Subcutaneous abdominal adipose tissue (tissue), 5 donors: ENCODE data around the gene HAPLN2.

Source experiments
- H3K27ac ChIP-seq: one replicate; pipeline ENCODE4 v1.7.0; 2013; ENCODE audit warnings: low read depth, mild to moderate bottlenecking, inconsistent platforms, low read length, moderate library complexity
- H3K27me3 ChIP-seq, 5 donors: one replicate each; pipeline ENCODE4 v1.7.0; 2013; ENCODE audit warnings: low read length in 5 of 5, inconsistent platforms in 1 of 5; ENCODE audit not compliant: control insufficient read depth in 5 of 5, insufficient read depth in 4 of 5
- H3K36me3 ChIP-seq, 5 donors: one replicate each; pipeline ENCODE4 v1.7.0; 2013; ENCODE audit warnings: low read length in 5 of 5; ENCODE audit not compliant: control insufficient read depth in 5 of 5, insufficient read depth in 5 of 5
- H3K4me1 ChIP-seq, 5 donors: one replicate each; pipeline ENCODE4 v1.7.0; 2013; ENCODE audit warnings: low read length in 5 of 5, mild to moderate bottlenecking in 3 of 5, moderate library complexity in 1 of 5; ENCODE audit not compliant: control insufficient read depth in 5 of 5, insufficient read depth in 5 of 5
- H3K4me3 ChIP-seq, 5 donors: one replicate each; pipeline ENCODE4 v1.7.0; 2013; ENCODE audit warnings: low read length in 5 of 5, low read depth in 1 of 5
- H3K9ac ChIP-seq, 5 donors: one replicate each; pipeline ENCODE4 v1.7.0; 2013; ENCODE audit warnings: low read length in 5 of 5, mild to moderate bottlenecking in 4 of 5, moderate library complexity in 3 of 5
- H3K9me3 ChIP-seq, 5 donors: one replicate each; pipeline ENCODE4 v1.7.0; 2013; ENCODE audit warnings: low read length in 5 of 5; ENCODE audit not compliant: control insufficient read depth in 5 of 5
- donor health status: healthy.
- donor health status: healthy.
- donor health status: healthy.
- donor health status: healthy.
- donor health status: healthy.

The HAPLN2 gene

GRCh38 chr1:156665539-156665938 is 46.3 kb downstream of the HAPLN2 start:
- Histone ChIP-seq H3K9me3 (no peaks in the 10 kb centered on the region), H3K9ac (no peak overlapping the region), H3K27me3 (peaks cover under 1 to 7% (median 3%) of the 10 kb centered on the region in 5 donors), H3K4me1 (peaks cover 23 to 99% (median 75%) of the 10 kb centered on the region in 5 donors), H3K27ac (peak overlapping the region; percentile 71), H3K4me3 (no peak overlapping the region), H3K36me3 (no peaks in the 10 kb centered on the region)

DNA sequence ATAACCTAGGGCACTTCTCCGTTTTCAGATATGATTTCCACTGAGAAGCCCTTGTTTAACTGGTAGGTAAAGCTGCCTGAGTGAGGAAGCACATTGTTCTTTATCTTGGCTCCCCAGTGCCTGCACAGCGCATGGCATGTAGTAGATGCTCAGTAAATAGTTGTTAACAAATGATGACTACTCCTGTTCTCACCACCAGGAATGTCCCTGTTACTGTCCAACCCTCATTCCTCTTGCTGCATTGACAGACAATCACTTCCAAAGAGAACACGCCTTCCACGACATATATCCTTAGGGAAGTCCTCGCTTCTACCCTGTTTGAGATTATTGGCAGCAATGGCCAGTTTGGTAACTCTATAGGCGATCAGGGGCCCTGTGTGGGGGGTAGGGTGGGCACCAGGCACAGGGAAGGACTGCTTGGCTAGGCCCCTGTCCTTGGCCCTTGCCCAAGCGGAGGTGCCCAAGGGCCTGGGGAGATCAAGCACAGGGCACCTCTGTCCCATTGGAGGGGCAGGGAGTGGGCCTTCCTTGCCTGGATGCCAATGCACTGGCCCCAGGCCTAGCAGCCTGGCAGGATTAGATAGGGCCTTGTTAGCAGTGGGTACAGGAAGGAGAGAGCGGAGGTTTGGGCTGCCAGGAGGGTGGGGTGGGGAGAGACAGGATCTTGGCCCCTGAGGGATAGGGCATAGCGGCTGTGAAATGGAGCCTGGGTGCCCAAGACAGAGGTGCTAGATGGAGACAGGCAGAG is 47.8 kb downstream of the HAPLN2 start:
- Histone ChIP-seq H3K27me3 (peaks cover 0 to 7% (median 3%) of the 10 kb centered on the region in 5 donors), H3K9me3 (no peaks in the 10 kb centered on the region), H3K4me1 (peaks cover 17 to 90% (median 60%) of the 10 kb centered on the region in 5 donors), H3K36me3 (peaks cover 0 to 6% (median 0%) of the 10 kb centered on the region in 5 donors), H3K4me3 (no peak overlapping the region), H3K27ac (peak overlapping the region; percentile 71), H3K9ac (no peak overlapping the region)

DNA sequence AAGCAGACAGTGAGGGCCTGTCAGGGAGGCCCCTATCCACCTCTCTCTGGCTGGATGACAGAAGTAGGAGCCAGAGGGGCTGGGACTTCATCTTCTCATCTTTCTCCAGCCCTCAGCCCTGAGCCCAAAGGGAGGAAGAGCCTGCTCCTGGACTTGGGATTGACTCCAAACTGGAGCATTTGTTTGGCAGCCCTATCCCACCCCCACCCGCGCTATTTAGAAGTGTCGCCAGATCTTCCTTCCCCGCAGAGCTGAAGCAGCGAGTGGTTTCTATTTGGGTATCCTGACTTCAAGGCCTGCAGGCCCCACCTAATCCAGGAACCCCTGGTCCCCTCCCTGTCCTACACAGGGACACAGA is 48.4 kb downstream of the HAPLN2 start:
- H3K9ac ChIP-seq, result peak overlapping the region in 1 of 5 donors; percentile 51
- H3K36me3 ChIP-seq, result peaks cover 0 to 10% (median 2%) of the 10 kb centered on the region in 5 donors
- peaks cover 14 to 86% (median 54%) of the 10 kb centered on the region in 5 donors for H3K4me1 ChIP-seq
- H3K27me3 ChIP-seq, result peaks cover 0 to 7% (median 3%) of the 10 kb centered on the region in 5 donors
- H3K9me3 ChIP-seq, result no peaks in the 10 kb centered on the region
- peak overlapping the region; percentile 71 for H3K27ac ChIP-seq
- peak overlapping the region in 1 of 5 donors; percentile 15 for H3K4me3 ChIP-seq

- Histone ChIP-seq H3K4me1 (peaks cover 11 to 84% (median 49%) of the 10 kb centered on the region in 5 donors), H3K27me3 (peaks cover 0 to 9% (median 3%) of the 10 kb centered on the region in 5 donors), H3K4me3 (peak overlapping the region in 1 of 5 donors; percentile 15), H3K9me3 (no peaks in the 10 kb centered on the region), H3K36me3 (peaks cover 0 to 16% (median 2%) of the 10 kb centered on the region in 5 donors), H3K27ac (peak overlapping the region; percentile 71), H3K9ac (peak overlapping the region in 1 of 5 donors; percentile 51)
Measured at GRCh38 chr1:156667968-156668709, 48.9 kb downstream of the HAPLN2 start.

DNA sequence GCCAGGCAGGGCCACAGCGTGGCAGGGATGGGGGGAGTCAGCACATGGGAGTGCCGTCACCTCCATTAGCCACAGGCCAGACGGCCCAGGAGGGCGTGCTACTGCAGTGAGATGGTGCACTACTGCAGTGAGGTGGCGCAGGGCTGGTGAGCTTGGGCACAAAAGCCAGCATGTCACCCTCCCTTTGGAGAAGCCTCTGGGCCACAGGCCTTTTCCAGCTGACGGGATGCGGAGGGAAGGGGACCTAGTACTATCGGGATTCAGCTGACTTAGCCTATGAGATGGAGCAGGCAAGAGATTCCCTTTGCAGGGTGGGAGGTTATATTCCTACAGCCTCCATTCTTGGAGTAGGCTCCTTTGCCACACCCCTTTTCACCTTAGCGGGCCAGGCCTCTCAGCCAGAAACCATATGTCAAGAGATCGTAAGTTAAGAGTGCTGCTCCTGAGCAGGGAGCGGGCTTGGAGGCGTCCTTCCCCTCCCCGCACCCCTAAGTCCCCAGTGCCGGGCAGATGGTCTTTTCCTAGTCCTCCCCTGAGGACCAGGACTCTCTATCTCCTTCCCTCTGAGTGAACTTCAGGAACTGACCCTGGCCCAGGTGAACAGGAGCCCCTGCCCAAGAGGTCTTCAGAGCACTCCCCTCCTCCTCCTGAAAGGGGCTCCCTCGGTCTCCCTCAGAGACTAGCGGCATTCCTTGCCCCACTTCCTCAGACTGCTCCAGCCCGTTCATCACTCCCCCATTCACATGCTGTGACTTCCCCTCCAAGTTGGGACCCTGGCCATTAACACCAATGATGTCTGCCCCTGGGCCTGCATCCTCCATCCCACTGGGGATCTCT is 49.8 kb downstream of the HAPLN2 start:
- Histone ChIP-seq H3K4me1 (peaks cover 9 to 84% (median 42%) of the 10 kb centered on the region in 5 donors), H3K27ac (peak overlapping the region; percentile 41)

DNA sequence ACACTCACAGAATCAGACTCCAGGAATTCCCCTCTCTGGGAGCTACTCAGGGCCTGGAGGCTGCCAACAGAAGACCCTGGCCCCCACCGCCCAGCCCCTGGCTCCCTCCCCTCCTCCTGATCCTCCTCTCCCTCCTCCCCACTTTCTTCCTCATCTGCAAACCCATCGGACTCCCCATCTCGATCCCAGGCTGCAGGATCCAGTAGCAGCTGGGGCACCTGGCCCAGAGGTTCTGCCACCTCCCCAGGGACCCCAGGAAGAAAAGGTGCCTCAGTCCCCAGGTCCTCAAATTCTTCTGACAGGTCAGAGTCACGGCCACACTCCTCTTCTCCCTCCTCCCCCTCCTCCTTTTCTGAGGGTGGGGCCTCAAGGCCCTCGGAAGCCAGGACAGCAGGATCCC is 50.6 kb downstream of the HAPLN2 start:
- peak overlapping the region; percentile 41 for H3K27ac ChIP-seq
- no peaks in the 10 kb centered on the region for H3K9me3 ChIP-seq
- peaks cover 0 to 25% (median 8%) of the 10 kb centered on the region in 5 donors for H3K36me3 ChIP-seq
- peaks cover 6 to 84% (median 41%) of the 10 kb centered on the region in 5 donors for H3K4me1 ChIP-seq
- H3K27me3 ChIP-seq, result peaks cover under 1 to 15% (median 8%) of the 10 kb centered on the region in 5 donors
- H3K4me3 ChIP-seq, result no peak overlapping the region
- H3K9ac ChIP-seq, result no peak overlapping the region

More for the DNA sequence above, 49.8 kb downstream of the HAPLN2 start:
- no peak overlapping the region for H3K4me3 ChIP-seq
- H3K36me3 ChIP-seq, result peaks cover 0 to 19% (median 8%) of the 10 kb centered on the region in 5 donors
- no peaks in the 10 kb centered on the region for H3K9me3 ChIP-seq
- peaks cover 0 to 14% (median 8%) of the 10 kb centered on the region in 5 donors for H3K27me3 ChIP-seq
- peak overlapping the region in 1 of 5 donors; percentile 37 for H3K9ac ChIP-seq

DNA sequence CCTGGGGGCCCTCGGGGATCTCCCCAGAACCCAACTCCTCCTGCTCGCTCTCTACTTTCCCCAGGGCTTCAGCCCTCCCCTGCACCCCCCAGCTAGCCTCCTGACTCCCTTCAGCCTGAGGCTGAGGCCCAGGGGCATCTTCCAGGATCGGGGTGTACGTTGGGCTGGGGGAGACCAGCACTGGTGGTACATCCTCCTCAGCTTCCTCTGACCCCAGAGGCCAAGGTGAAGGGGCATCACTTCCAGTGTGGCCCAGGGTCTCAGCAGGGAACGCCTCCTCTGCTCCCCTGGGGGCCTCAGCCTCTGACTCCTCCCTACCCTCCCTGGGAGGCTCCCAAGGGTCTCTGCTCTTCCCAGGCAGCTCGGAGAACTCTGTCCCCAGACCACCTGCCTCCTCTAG is 51.1 kb downstream of the HAPLN2 start:
- peaks cover 6 to 84% (median 41%) of the 10 kb centered on the region in 5 donors for H3K4me1 ChIP-seq
- peaks cover 0 to 28% (median 8%) of the 10 kb centered on the region in 5 donors for H3K36me3 ChIP-seq
- no peaks in the 10 kb centered on the region for H3K9me3 ChIP-seq
- H3K4me3 ChIP-seq, result no peak overlapping the region
- peaks cover 4 to 20% (median 11%) of the 10 kb centered on the region in 5 donors for H3K27me3 ChIP-seq
- H3K27ac ChIP-seq, result peak overlapping the region; percentile 41
- H3K9ac ChIP-seq, result no peak overlapping the region

DNA sequence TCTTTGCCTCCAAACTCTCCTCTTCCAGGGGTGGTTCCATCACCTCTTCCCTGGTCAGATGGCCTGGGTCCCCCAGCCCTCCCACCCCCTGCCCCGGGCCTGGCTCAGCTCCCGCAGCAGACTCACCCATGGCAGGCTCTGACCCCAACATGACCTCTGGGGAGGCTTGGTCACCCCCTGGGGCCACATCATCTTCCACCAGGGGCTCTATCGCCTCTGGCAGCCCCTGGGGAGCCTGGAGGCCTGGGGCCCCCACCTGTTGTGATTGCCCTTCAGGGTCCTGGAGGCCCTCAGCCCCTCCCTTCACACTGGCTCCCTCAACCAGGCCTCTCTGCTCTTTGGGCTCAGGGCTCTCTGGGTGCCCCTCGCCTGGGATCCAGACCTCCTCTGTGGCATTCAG is 51.6 kb downstream of the HAPLN2 start:
- H3K36me3 ChIP-seq, result peaks cover 0 to 28% (median 8%) of the 10 kb centered on the region in 5 donors
- H3K4me3 ChIP-seq, result no peak overlapping the region
- H3K4me1 ChIP-seq, result peaks cover 6 to 83% (median 37%) of the 10 kb centered on the region in 5 donors
- H3K27me3 ChIP-seq, result peaks cover 4 to 25% (median 16%) of the 10 kb centered on the region in 5 donors
- H3K9ac ChIP-seq, result no peak overlapping the region
- no peak overlapping the region for H3K27ac ChIP-seq
- no peaks in the 10 kb centered on the region for H3K9me3 ChIP-seq

DNA sequence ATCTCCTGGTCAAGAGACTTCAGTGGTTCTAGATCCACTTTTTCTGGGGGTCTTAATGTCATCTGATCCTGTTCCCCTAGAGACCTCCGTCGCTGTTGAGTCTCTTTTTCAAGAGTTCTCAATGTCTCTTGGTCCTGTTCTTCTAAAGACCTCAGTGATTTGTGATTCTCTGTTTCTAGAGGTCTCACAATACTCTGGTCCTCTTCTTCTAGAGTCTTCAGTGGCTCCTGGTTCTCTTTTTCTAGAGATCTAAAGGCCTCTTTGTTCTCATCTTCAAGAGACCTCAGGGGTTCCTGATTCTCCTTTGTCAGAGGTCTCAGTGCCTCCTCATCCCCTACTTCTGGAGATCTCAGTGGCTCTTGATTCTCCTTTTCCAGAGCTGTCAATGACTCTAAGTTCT is 52.6 kb downstream of the HAPLN2 start:
- H3K4me1 ChIP-seq, result peaks cover 6 to 79% (median 35%) of the 10 kb centered on the region in 5 donors
- peaks cover 9 to 34% (median 19%) of the 10 kb centered on the region in 5 donors for H3K27me3 ChIP-seq
- H3K27ac ChIP-seq, result no peak overlapping the region
- no peaks in the 10 kb centered on the region for H3K9me3 ChIP-seq
- no peak overlapping the region for H3K9ac ChIP-seq
- H3K36me3 ChIP-seq, result peaks cover 0 to 28% (median 8%) of the 10 kb centered on the region in 5 donors
- no peak overlapping the region for H3K4me3 ChIP-seq
